Activated naive CD4-positive, alpha-beta T cell treated with anti-CD3 and anti-CD28 coated beads for 36 hours (primary cell): ENCODE measurements around the gene DSCAML1. TPM values are rescaled to one million over a fixed set of nuclear protein-coding genes. Genes with fewer than 3 reads are reported as not detected.

ENCODE experiments used
- CTCF ChIA-PET: fragments of 350-600 bp; sonication (Branson Sonifier 250); formaldehyde crosslinking; loops from one replicate; lab custom pipeline; 2021; ENCODE audit warnings: antibody characterized with exemption; lab: Charles Lee
- DNase-seq: peaks from one replicate; pipeline ENCODE4 v3.0.0-alpha.2; 2020
- H3K27ac Mint-ChIP-seq: one replicate; pipeline ENCODE4 v1.8.0; 2021; ENCODE audit warnings: mild to moderate bottlenecking, mixed read lengths
- H3K27me3 Mint-ChIP-seq: one replicate; pipeline ENCODE4 v1.8.0; 2021; ENCODE audit warnings: low read depth, mixed read lengths
- H3K36me3 Mint-ChIP-seq: one replicate; pipeline ENCODE4 v1.8.0; 2021; ENCODE audit warnings: low read depth, mixed read lengths
- H3K4me1 Mint-ChIP-seq: one replicate; pipeline ENCODE4 v1.8.0; 2021; ENCODE audit warnings: low read depth, mixed read lengths
- H3K4me3 Mint-ChIP-seq: one replicate; pipeline ENCODE4 v1.8.0; 2021; ENCODE audit warnings: mild to moderate bottlenecking, moderate library complexity, mixed read lengths
- H3K9me3 Mint-ChIP-seq: one replicate; pipeline ENCODE4 v1.8.0; 2021; ENCODE audit warnings: mixed read lengths
- intact Hi-C: fragments of 100-400 bp; cut with micrococcal nuclease; formaldehyde crosslinking; loops from one replicate; pipeline ENCODE4 v1.15.1; 2023
- total RNA-seq, 2 experiments: library from RNA; stranded (reverse); gene quantifications; one replicate each; pipeline ENCODE4 v1.2.3, GENCODE V29; 2021

DSCAML1 gene
- total RNA-seq, 2 experiments from 2014 or later: 0.17 to 0.30 TPM

GRCh38 chr11:117442049-117442868, 354.8 kb downstream of the DSCAML1 start:
- H3K36me3 Mint-ChIP-seq: no peaks in the 10 kb centered on the region
- CTCF ChIA-PET: no interaction called here
- no peak overlapping the region for H3K27ac Mint-ChIP-seq
- no peaks in the 10 kb centered on the region for H3K4me1 Mint-ChIP-seq
- H3K27me3 Mint-ChIP-seq: peaks cover 21% of the 10 kb centered on the region
- H3K9me3 Mint-ChIP-seq: no peaks in the 10 kb centered on the region
- intact Hi-C loops: no loop called here
- no peak overlapping the region for H3K4me3 Mint-ChIP-seq
- no peak for DNase-seq

GRCh38 chr11:117441146-117441975, 355.7 kb downstream of the DSCAML1 start:
- Mint-ChIP-seq H3K4me1 (no peaks in the 10 kb centered on the region), H3K27me3 (peaks cover 25% of the 10 kb centered on the region), H3K4me3 (no peak overlapping the region), H3K9me3 (no peaks in the 10 kb centered on the region), H3K36me3 (no peaks in the 10 kb centered on the region), H3K27ac (no peak overlapping the region)
- intact Hi-C loops: no loop called here
- CTCF ChIA-PET: interaction anchor here (1.9 kb wide), 1 partner anchor 15 kb away, joined by 7 read pairs; no protein-coding TSS in a partner anchor
- no peak for DNase-seq

GRCh38 chr11:117440258-117440657, 356.8 kb downstream of the DSCAML1 start:
- CTCF ChIA-PET: interaction anchor here (1.9 kb wide), 1 partner anchor 14 kb away, joined by 7 read pairs; no protein-coding TSS in a partner anchor
- Mint-ChIP-seq H3K9me3 (no peaks in the 10 kb centered on the region), H3K27me3 (peaks cover 22% of the 10 kb centered on the region), H3K4me1 (no peaks in the 10 kb centered on the region), H3K27ac (no peak overlapping the region), H3K4me3 (no peak overlapping the region), H3K36me3 (no peaks in the 10 kb centered on the region)
- no peak for DNase-seq
- intact Hi-C loops: no loop called here

- Mint-ChIP-seq H3K27ac (no peak overlapping the region), H3K9me3 (no peaks in the 10 kb centered on the region), H3K4me3 (no peak overlapping the region), H3K4me1 (no peaks in the 10 kb centered on the region), H3K27me3 (peaks cover 20% of the 10 kb centered on the region), H3K36me3 (no peaks in the 10 kb centered on the region)
- intact Hi-C loops: no loop called here
- no peak for DNase-seq
- CTCF ChIA-PET: no interaction called here
Measured at GRCh38 chr11:117439256-117439655, 357.8 kb downstream of the DSCAML1 start.

GRCh38 chr11:117438371-117439000, 358.5 kb downstream of the DSCAML1 start:
- H3K9me3 Mint-ChIP-seq: no peaks in the 10 kb centered on the region
- H3K36me3 Mint-ChIP-seq: no peaks in the 10 kb centered on the region
- H3K4me3 Mint-ChIP-seq: no peak overlapping the region
- no peak overlapping the region for H3K27ac Mint-ChIP-seq
- no peaks in the 10 kb centered on the region for H3K4me1 Mint-ChIP-seq
- intact Hi-C loops: no loop called here
- CTCF ChIA-PET: no interaction called here
- DNase-seq: no peak
- peaks cover 15% of the 10 kb centered on the region for H3K27me3 Mint-ChIP-seq

GRCh38 chr11:117437791-117438130, 359.3 kb downstream of the DSCAML1 start:
- no peak for DNase-seq
- Mint-ChIP-seq H3K27ac (no peak overlapping the region), H3K36me3 (no peaks in the 10 kb centered on the region), H3K4me1 (no peaks in the 10 kb centered on the region), H3K27me3 (peaks cover 12% of the 10 kb centered on the region), H3K4me3 (no peak overlapping the region), H3K9me3 (no peaks in the 10 kb centered on the region)
- intact Hi-C loops: no loop called here
- CTCF ChIA-PET: interaction anchor here (0.6 kb wide), 1 partner anchor 12 kb away, joined by 3 read pairs; no protein-coding TSS in a partner anchor

- no peak for DNase-seq
- H3K4me3 Mint-ChIP-seq: no peak overlapping the region
- H3K27me3 Mint-ChIP-seq: peaks cover 10% of the 10 kb centered on the region
- no peaks in the 10 kb centered on the region for H3K36me3 Mint-ChIP-seq
- H3K27ac Mint-ChIP-seq: no peak overlapping the region
- CTCF ChIA-PET: interaction anchor here (0.6 kb wide), 1 partner anchor 12 kb away, joined by 3 read pairs; no protein-coding TSS in a partner anchor
- no peaks in the 10 kb centered on the region for H3K9me3 Mint-ChIP-seq
- intact Hi-C loops: no loop called here
- no peaks in the 10 kb centered on the region for H3K4me1 Mint-ChIP-seq
Measured at GRCh38 chr11:117437041-117437790, 359.8 kb downstream of the DSCAML1 start.

- CTCF ChIA-PET: no interaction called here
- Mint-ChIP-seq H3K4me3 (no peak overlapping the region), H3K9me3 (no peaks in the 10 kb centered on the region), H3K27ac (no peak overlapping the region), H3K4me1 (no peaks in the 10 kb centered on the region), H3K36me3 (no peaks in the 10 kb centered on the region), H3K27me3 (peaks cover 7% of the 10 kb centered on the region)
- intact Hi-C loops: no loop called here
- DNase-seq: no peak
Measured at GRCh38 chr11:117435326-117435725, 361.7 kb downstream of the DSCAML1 start.

GRCh38 chr11:117434481-117434880, 362.5 kb downstream of the DSCAML1 start:
- Mint-ChIP-seq H3K27ac (no peak overlapping the region), H3K4me1 (no peaks in the 10 kb centered on the region), H3K27me3 (peaks cover 7% of the 10 kb centered on the region), H3K4me3 (no peak overlapping the region), H3K9me3 (no peaks in the 10 kb centered on the region), H3K36me3 (no peaks in the 10 kb centered on the region)
- DNase-seq: no peak
- intact Hi-C loops: no loop called here
- CTCF ChIA-PET: no interaction called here

GRCh38 chr11:117433717-117434116, 363.3 kb downstream of the DSCAML1 start:
- no peaks in the 10 kb centered on the region for H3K9me3 Mint-ChIP-seq
- H3K27me3 Mint-ChIP-seq: peaks cover 5% of the 10 kb centered on the region
- no peak overlapping the region for H3K27ac Mint-ChIP-seq
- CTCF ChIA-PET: no interaction called here
- intact Hi-C loops: no loop called here
- no peaks in the 10 kb centered on the region for H3K4me1 Mint-ChIP-seq
- H3K4me3 Mint-ChIP-seq: no peak overlapping the region
- no peaks in the 10 kb centered on the region for H3K36me3 Mint-ChIP-seq
- DNase-seq: no peak

GRCh38 chr11:117431436-117431835, 365.6 kb downstream of the DSCAML1 start:
- intact Hi-C loops: no loop called here
- DNase-seq: no peak
- peaks cover 1% of the 10 kb centered on the region for H3K27me3 Mint-ChIP-seq
- H3K27ac Mint-ChIP-seq: no peak overlapping the region
- no peaks in the 10 kb centered on the region for H3K36me3 Mint-ChIP-seq
- no peaks in the 10 kb centered on the region for H3K4me1 Mint-ChIP-seq
- no peak overlapping the region for H3K4me3 Mint-ChIP-seq
- CTCF ChIA-PET: interaction anchor here (0.6 kb wide), 2 partner anchors 15 to 945 kb away, joined by 3 read pairs; no protein-coding TSS in a partner anchor
- no peaks in the 10 kb centered on the region for H3K9me3 Mint-ChIP-seq
